ENCODE data around the gene CBLIF. TPM values are rescaled to one million over a fixed set of nuclear protein-coding genes. Genes with fewer than 3 reads are reported as not detected.
A peak's percentile ranks its signal among the peaks of the same experiment; 100 is the strongest.

Gene CBLIF
- total and polyA plus RNA-seq, 2 of the 8 experiments (the other 6 are each of a cell fraction or from before 2014, with no cell fraction given): not detected

- ChIA-PET CTCF (ENCODE audit: partially characterized antibody) (no interaction called here), POLR2A (ENCODE audit: partially characterized antibody) (interaction anchor here (0.6 kb wide), 1 partner anchor 642 kb away, joined by 3 read pairs; the partner anchor contains the start of gene DTX4)
- Histone ChIP-seq H2AFZ (ENCODE audit: low read length) (no peak overlapping the region), H2BK12ac (ENCODE audit: low read depth, low read length) (peak overlapping the region; percentile 69; the same call in 1 of the 2 replicates), H2BK15ac (ENCODE audit: low read length) (0 out of 2 replicates have a peak overlapping the region, but pooled peaks have one; percentile 65), H3K14ac (ENCODE audit: insufficient read length) (no peak overlapping the region), H3K4ac (replicated peaks; ENCODE audit: insufficient read length, low read depth, low read length) (no peak overlapping the region), H3K23ac (ENCODE audit: insufficient read length) (no peak overlapping the region), H3K27me3 (replicated peaks in 1 of 4; ENCODE audit: control insufficient read depth in 3 of 4, extremely low read depth in 1 of 4, insufficient read depth in 3 of 4, low read length in 3 of 4) (no peaks in the 10 kb centered on the region), H3K79me2 (ENCODE audit: control insufficient read depth in 1 of 2, insufficient read depth in 2 of 2, low read length in 2 of 2) (peaks cover 0 to 11% of the 10 kb centered on the region in 2 experiments; a peak in 2 of 4 replicates), H3K4me2 (ENCODE audit: insufficient read depth in 1 of 2, low read depth in 2 of 2, low read length in 2 of 2) (no peak overlapping the region), H3K79me1 (ENCODE audit: low read depth, low read length) (0 out of 2 replicates have a peak, but pooled peaks cover 3% of the 10 kb centered on the region), H4K20me1 (replicated peaks in 1 of 2; ENCODE audit: control insufficient read depth in 1 of 2, insufficient read depth in 2 of 2, low read length in 2 of 2) (no peaks in the 10 kb centered on the region), H2BK20ac (ENCODE audit: low read length) (0 out of 2 replicates have a peak overlapping the region, but pooled peaks have one; percentile 29), H2BK120ac (replicated peaks; ENCODE audit: low read depth, low read length) (no peak overlapping the region), H2BK5ac (ENCODE audit: low read depth, low read length) (0 out of 2 replicates have a peak overlapping the region, but pooled peaks have one; percentile 27), H4K8ac (ENCODE audit: extremely low read depth, insufficient read depth, low read length) (no peak overlapping the region), H3K27ac (ENCODE audit: low read depth, low read length) (no peak overlapping the region), H4K91ac (replicated peaks; ENCODE audit: insufficient read length, low read length) (no peak overlapping the region), H3K36me3 (ENCODE audit: control insufficient read depth in 2 of 4, insufficient read depth in 4 of 4, low read length in 3 of 4) (peaks cover 0 to 6% (median 0%) of the 10 kb centered on the region in 4 experiments; a peak in 1 of 8 replicates), H3K56ac (replicated peaks; ENCODE audit: insufficient read length, low read depth, low read length) (no peak overlapping the region), H3K4me1 (replicated peaks in 1 of 4; ENCODE audit: control insufficient read depth in 3 of 4, insufficient read depth in 4 of 4, low read length in 3 of 4) (peaks cover 5 to 15% (median 6%) of the 10 kb centered on the region in 4 experiments), H3K9me3 (ENCODE audit: insufficient read depth in 2 of 2, low read depth in 1 of 2, low read length in 1 of 2) (no peaks in the 10 kb centered on the region), H3K9ac (replicated peaks in 1 of 4; ENCODE audit: extremely low read depth in 1 of 4, low read depth in 3 of 4, low read length in 3 of 4) (no peak overlapping the region), H3K18ac (ENCODE audit: extremely low read depth, low read length) (no peak overlapping the region), H2AK5ac (ENCODE audit: low read depth, low read length) (peak overlapping the region; percentile 6; the same call in 1 of the 2 replicates), H3K23me2 (ENCODE audit: low read depth, low read length) (0 out of 2 replicates have a peak, but pooled peaks cover 4% of the 10 kb centered on the region), H4K5ac (ENCODE audit: insufficient read length, low read depth, low read length) (no peak overlapping the region), H3K4me3 (ENCODE audit: extremely low read depth in 1 of 4, insufficient read depth in 2 of 4, low read depth in 3 of 4, low read length in 4 of 4) (no peak overlapping the region)
- FAIRE-seq (no peak), DNase-seq (ENCODE audit: low read depth in 1 of 2, low spot score in 2 of 2) (no peak)
- TF ChIP-seq JUND (IDR thresholded peaks at IDR 0.05; ENCODE audit: low read length) (no peak), CBX5 (IDR thresholded peaks at IDR 0.05; ENCODE audit: low read depth, low read length) (no peak), ATF3 (IDR thresholded peaks at IDR 0.05; ENCODE audit: insufficient read depth, low read depth, low read length) (no peak), CBX8 (IDR thresholded peaks at IDR 0.05; ENCODE audit: borderline replicate concordance, low read depth, low read length) (no peak), RXRA (IDR thresholded peaks at IDR 0.05; ENCODE audit: insufficient read depth, low read depth, low read length) (no peak), TEAD4 (IDR thresholded peaks at IDR 0.05; ENCODE audit: low read depth, low read length) (no peak), SIX5 (IDR thresholded peaks at IDR 0.05; ENCODE audit: low read depth, low read length) (no peak)
- WGBS, 2 experiments (ENCODE audit: extremely low coverage in 1 of 2, insufficient coverage in 1 of 2, insufficient read length in 1 of 2, insufficient replicate concordance in 2 of 2, low coverage in 1 of 2, low lambda C conversion rate in 2 of 2, missing lambda C conversion rate in 1 of 2): 82% methylated on average over 1 of the region's 1 CpG; no CpG with 5 or more reads in 1 of the 2 experiments
These were observed 31.9 kb downstream of the CBLIF start for GRCh38 chr11:59813364-59813763.

Data from H1 (cell line).